ENCODE data around the gene ZNF17.

The ZNF17 gene

DNA sequence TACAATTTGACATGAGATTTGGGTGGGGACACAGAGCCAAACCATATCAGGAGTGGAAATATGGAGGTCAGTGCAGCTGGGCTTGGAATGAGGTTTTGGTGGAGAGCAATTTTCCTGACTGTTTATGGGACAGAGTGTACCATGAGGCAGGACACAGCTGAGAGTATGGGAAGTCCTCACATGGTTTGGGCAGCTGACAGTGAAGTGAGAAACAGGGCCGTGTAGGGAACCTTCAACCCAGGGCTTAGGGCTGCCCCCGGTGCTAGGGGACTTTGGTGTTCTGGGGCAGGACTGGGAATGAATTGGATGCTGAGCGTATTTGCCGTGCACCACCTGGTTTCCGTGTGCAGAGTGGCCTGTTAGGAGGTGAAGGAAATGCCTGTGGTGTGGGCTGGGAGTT is 15.3 kb upstream of the ZNF17 start:
- DNase-seq: no peak

DNA sequence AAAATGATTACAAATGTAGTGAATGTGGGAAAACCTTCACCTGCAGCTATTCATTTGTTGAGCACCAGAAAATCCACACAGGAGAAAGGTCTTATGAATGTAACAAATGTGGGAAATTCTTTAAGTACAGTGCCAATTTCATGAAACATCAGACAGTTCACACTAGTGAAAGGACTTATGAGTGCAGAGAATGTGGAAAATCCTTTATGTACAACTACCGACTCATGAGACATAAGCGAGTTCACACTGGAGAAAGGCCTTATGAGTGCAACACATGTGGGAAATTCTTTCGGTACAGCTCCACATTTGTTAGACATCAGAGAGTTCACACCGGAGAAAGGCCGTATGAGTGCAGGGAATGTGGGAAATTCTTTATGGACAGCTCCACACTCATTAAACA is 12.1 kb upstream of the ZNF17 start:
- Histone ChIP-seq H3K4me3 (ENCODE audit: low read depth in 1 of 2, low read length in 2 of 2) (no peak overlapping the region), H3K4me1 (ENCODE audit: insufficient read depth, low read length) (no peaks in the 10 kb centered on the region), H3K79me2 (ENCODE audit: insufficient read depth, low read length) (peaks cover 33% of the 10 kb centered on the region), H3K27me3 (ENCODE audit: insufficient read depth, low read length, poor library complexity) (no peaks in the 10 kb centered on the region), H2AFZ (ENCODE audit: low read depth, low read length) (no peak overlapping the region), H3K36me3 (ENCODE audit: insufficient read depth, low read length) (peaks cover 68% of the 10 kb centered on the region), H3K27ac (ENCODE audit: low read length) (no peak overlapping the region), H3K4me2 (ENCODE audit: insufficient read depth, low read length) (no peak overlapping the region), H3K9me3 (ENCODE audit: insufficient read depth, low read length, severe bottlenecking) (peaks cover 17% of the 10 kb centered on the region), H3K9ac (ENCODE audit: low read depth, low read length) (no peak overlapping the region), H4K20me1 (ENCODE audit: insufficient read depth, low read length) (peaks cover 8% of the 10 kb centered on the region; the same call in 1 of the 2 replicates)
- TF ChIP-seq EZH2 (IDR thresholded peaks at IDR 0.05; ENCODE audit: borderline replicate concordance, low read depth, low read length, severe bottlenecking): no peak
- TF ChIP-seq CTCF (IDR thresholded peaks at IDR 0.05; ENCODE audit: borderline replicate concordance, extremely low read depth, low read length, poor library complexity, severe bottlenecking): no peak
- DNase-seq (no peak), ATAC-seq (ENCODE audit: insufficient read depth, low read depth) (no peak)

More for the DNA sequence above, 15.3 kb upstream of the ZNF17 start:
- Histone ChIP-seq H3K36me3 (ENCODE audit: insufficient read depth, low read length) (peaks cover 68% of the 10 kb centered on the region), H3K27me3 (ENCODE audit: insufficient read depth, low read length, poor library complexity) (no peaks in the 10 kb centered on the region), H3K79me2 (ENCODE audit: insufficient read depth, low read length) (peaks cover 61% of the 10 kb centered on the region), H3K4me2 (ENCODE audit: insufficient read depth, low read length) (no peak overlapping the region), H2AFZ (ENCODE audit: low read depth, low read length) (no peak overlapping the region), H3K27ac (ENCODE audit: low read length) (no peak overlapping the region), H3K4me1 (ENCODE audit: insufficient read depth, low read length) (peaks cover 23% of the 10 kb centered on the region), H3K9me3 (ENCODE audit: insufficient read depth, low read length, severe bottlenecking) (peaks cover 4% of the 10 kb centered on the region), H3K9ac (ENCODE audit: low read depth, low read length) (no peak overlapping the region), H4K20me1 (ENCODE audit: insufficient read depth, low read length) (peaks cover 15% of the 10 kb centered on the region; the same call in 1 of the 2 replicates), H3K4me3 (ENCODE audit: low read depth in 1 of 2, low read length in 2 of 2) (no peak overlapping the region)
- TF ChIP-seq EZH2 (IDR thresholded peaks at IDR 0.05; ENCODE audit: borderline replicate concordance, low read depth, low read length, severe bottlenecking) (no peak), CTCF (IDR thresholded peaks at IDR 0.05; ENCODE audit: borderline replicate concordance, extremely low read depth, low read length, poor library complexity, severe bottlenecking) (no peak)
- no peak for ATAC-seq (ENCODE audit: insufficient read depth, low read depth)

DNA sequence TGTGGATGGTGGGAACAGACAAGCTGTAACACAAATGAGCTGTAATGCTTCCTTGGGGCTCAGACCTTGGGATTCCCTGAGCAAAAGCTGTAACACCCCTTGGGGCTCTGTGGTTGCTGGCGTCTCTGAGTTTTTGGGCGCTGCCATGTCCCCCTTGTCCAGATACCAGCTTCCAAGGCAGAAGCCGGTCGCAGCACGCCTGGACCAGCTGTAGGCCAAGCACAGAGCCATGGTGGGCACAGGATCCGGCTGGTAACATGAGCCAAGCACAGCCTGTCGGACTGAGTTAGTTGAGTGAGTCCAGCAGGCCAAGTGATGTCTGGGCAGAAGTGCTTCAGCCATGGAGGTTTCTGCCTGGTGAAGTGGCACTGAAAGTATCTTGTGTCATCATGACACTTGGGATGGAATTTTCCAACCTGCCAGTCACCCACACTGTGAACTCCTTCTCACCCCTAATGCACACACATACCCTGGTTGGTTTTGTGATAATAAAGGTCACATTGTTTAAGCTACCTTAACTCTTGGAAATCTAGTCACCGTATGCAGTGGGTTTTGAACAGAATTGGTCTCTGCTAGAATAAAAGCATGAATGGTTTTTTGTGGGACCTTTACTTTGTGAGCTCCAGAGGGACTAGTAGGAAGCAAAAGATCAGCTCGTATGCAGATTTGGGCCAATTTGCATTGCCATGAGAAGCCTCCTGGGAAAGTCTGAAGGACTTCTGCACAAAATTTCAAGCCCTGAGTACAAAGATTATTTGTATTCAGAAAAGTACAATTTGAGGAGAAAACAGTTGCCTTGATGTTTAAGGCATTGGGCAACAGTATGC is 7.0 kb upstream of the ZNF17 start:
- no peak overlapping the region for H3K4me3 ChIP-seq (ENCODE audit: low read depth in 1 of 2, low read length in 2 of 2)
- no peaks in the 10 kb centered on the region for H3K27me3 ChIP-seq (ENCODE audit: insufficient read depth, low read length, poor library complexity)
- no peak overlapping the region for H3K27ac ChIP-seq (ENCODE audit: low read length)
- DNase-seq (no peak), ATAC-seq (ENCODE audit: insufficient read depth, low read depth) (no peak)
- no peaks in the 10 kb centered on the region for H3K79me2 ChIP-seq (ENCODE audit: insufficient read depth, low read length)
- TF ChIP-seq CTCF (IDR thresholded peaks at IDR 0.05; ENCODE audit: borderline replicate concordance, extremely low read depth, low read length, poor library complexity, severe bottlenecking) (no peak), EZH2 (IDR thresholded peaks at IDR 0.05; ENCODE audit: borderline replicate concordance, low read depth, low read length, severe bottlenecking) (no peak)
- no peaks in the 10 kb centered on the region for H4K20me1 ChIP-seq (ENCODE audit: insufficient read depth, low read length)
- peaks cover 13% of the 10 kb centered on the region for H3K9me3 ChIP-seq (ENCODE audit: insufficient read depth, low read length, severe bottlenecking)
- no peak overlapping the region for H3K9ac ChIP-seq (ENCODE audit: low read depth, low read length)
- no peak overlapping the region for H2AFZ ChIP-seq (ENCODE audit: low read depth, low read length)
- H3K4me1 ChIP-seq (ENCODE audit: insufficient read depth, low read length): no peaks in the 10 kb centered on the region
- peaks cover 23% of the 10 kb centered on the region for H3K36me3 ChIP-seq (ENCODE audit: insufficient read depth, low read length)
- H3K4me2 ChIP-seq (ENCODE audit: insufficient read depth, low read length): no peak overlapping the region
